Urinary bladder (tissue), 4 donors: ENCODE results near the gene ADAM12. TPM values are rescaled to one million over a fixed set of nuclear protein-coding genes. Genes with fewer than 3 reads are reported as not detected.
"Not testable (repeated sequence)": the region's sequence is repeated elsewhere in the genome, so short reads cannot be mapped to it uniquely, and the experiment has no call there.

ENCODE experiments used
- DNase-seq: peaks from one replicate; pipeline ENCODE4 v3.0.0-alpha.2; 2015; ENCODE audit errors: extremely low spot score
- H3K27ac ChIP-seq: one replicate; pipeline ENCODE4 v1.5.1; 2013; ENCODE audit warnings: low read depth, mild to moderate bottlenecking, moderate library complexity
- H3K36me3 ChIP-seq: one replicate; pipeline ENCODE4 v1.6.1; 2013; ENCODE audit warnings: mild to moderate bottlenecking, moderate library complexity; ENCODE audit not compliant: insufficient read depth
- H3K4me1 ChIP-seq: one replicate; pipeline ENCODE4 v1.6.1; 2013; ENCODE audit warnings: mild to moderate bottlenecking, moderate library complexity; ENCODE audit not compliant: insufficient read depth
- H3K4me3 ChIP-seq: one replicate; pipeline ENCODE4 v1.5.1; 2013; ENCODE audit warnings: low read depth, low read length
- WGBS: extraction: QIAGEN DNeasy Blood & Tissue Kit; methylation state at CpG from one replicate; pipeline ENCODE4 v1.1.7; 2013; 5-methylcytosine and 5-hydroxymethylcytosine counted together
- polyA plus RNA-seq: library from polyadenylated mRNA; stranded (reverse); fragments of 200-250 nt; gene quantifications from one replicate; pipeline ENCODE4 v1.2.3, GENCODE V29; 2013
- total RNA-seq: library from RNA; depleted of rRNA; stranded (reverse); fragments of >200 nt; gene quantifications from one replicate; pipeline ENCODE4 v1.2.3, GENCODE V29; 2014
- donor health status: healthy with polysubstance abuse.
- donor health status: healthy.

Gene ADAM12
- total and polyA plus RNA-seq, 2 donors = 2.1 to 95.0 TPM

DNA sequence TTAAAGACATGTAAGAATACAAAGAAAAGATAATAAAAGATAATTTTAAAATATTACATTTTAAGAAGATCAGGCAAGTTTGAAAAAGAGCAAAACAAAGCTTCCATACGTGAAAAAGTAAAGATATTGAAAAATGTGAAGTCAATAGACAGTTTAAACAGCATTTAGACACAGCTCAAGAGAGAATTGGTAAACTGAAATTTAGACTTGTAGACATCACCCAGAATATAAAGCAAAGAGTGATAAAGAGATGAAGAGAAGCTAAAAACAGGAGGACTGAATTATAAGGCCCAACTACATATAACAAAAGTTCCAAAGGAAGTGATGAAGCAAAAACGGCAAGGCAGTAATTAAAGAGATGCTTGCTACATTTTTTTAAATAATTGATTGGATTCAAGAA, 13.8 kb downstream of the ADAM12 start:
- DNase-seq = no peak
- Histone ChIP-seq H3K4me1 (no peaks in the 10 kb centered on the region), H3K36me3 (no peaks in the 10 kb centered on the region), H3K4me3 (no peak overlapping the region), H3K27ac (no peak overlapping the region)
- 96% methylated on average over 2 of the region's 2 CpGs for WGBS

DNA sequence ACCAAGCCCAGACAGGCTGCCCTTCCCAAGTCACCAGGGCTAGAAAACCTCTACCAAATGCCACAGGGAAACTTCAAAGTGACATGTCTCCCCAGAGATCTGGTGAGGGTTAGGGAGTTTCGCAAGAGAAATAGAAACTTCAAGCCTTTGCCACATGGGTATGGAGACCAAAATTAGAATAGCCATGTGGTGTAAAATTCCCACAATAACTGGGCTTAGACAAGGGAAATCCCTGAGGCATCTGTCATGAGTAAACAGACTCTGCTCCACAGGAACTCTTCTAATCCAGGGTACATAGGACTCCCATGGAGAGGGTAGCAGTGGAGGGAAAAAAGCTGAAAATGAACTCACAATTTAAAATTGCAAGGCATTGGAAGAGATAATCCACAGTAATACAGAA, 14.3 kb downstream of the ADAM12 start:
- DNase-seq = no peak
- 95% methylated on average over 1 of the region's 1 CpG for WGBS
- Histone ChIP-seq H3K4me3 (no peak overlapping the region), H3K4me1 (no peaks in the 10 kb centered on the region), H3K27ac (no peak overlapping the region), H3K36me3 (no peaks in the 10 kb centered on the region)

- Histone ChIP-seq H3K4me3 (no peak overlapping the region), H3K27ac (no peak overlapping the region), H3K4me1 (no peaks in the 10 kb centered on the region), H3K36me3 (no peaks in the 10 kb centered on the region)
- 79% methylated on average over 4 of the region's 4 CpGs for WGBS
- no peak for DNase-seq
Observed at GRCh38 chr10:126373147-126373546, 15.1 kb downstream of the ADAM12 start.

DNA sequence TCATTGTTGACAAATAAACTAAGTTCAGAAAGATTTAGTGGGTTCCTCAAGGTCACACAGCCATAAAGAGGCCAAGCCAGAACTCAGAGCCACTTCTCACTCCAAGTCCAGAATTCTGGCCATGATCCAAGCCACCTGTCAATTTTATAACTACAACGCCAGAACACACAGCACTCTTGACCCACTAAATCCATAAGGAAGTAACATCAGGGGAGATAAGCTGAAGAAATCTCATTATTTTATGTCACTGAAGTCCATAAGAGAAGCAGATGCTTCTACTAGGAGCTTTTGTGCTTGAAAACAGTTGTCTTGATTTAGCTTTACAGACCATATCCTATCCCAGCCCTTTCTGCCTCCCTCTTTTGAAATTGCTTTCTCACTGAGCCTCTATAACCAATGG, 15.9 kb downstream of the ADAM12 start:
- Histone ChIP-seq H3K4me3 (no peak overlapping the region), H3K27ac (no peak overlapping the region), H3K36me3 (no peaks in the 10 kb centered on the region), H3K4me1 (no peaks in the 10 kb centered on the region)
- WGBS = 25% methylated on average over 1 of the region's 1 CpG
- DNase-seq = no peak

DNA sequence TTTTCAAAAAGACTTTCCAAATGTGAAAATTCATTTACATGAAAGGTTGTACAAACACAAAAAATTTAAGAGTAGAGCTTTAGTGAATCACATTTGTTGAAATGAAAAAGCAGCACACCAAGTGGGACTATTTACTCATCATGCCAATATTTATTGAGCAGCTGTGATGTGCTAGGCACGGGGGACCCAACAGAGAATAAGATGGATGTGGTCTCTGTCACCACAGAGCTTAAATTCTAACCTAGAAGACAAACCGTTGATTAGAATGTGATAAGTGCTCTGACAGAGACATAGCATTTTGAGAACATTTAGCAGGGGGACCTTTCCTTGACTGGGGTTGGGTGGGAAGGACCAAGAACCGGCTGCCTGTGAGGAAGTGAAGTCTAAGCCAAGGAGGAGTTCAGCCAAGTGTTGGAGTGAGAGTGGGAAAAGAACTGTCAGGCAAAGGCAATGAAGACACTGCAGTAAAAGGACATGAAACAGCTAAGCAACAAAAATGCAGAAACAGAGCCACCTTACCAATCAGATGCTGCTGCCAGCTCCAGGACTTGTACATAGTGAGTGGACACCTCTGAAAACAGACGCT, 19.1 kb downstream of the ADAM12 start:
- H3K4me1 ChIP-seq = no peaks in the 10 kb centered on the region

DNA sequence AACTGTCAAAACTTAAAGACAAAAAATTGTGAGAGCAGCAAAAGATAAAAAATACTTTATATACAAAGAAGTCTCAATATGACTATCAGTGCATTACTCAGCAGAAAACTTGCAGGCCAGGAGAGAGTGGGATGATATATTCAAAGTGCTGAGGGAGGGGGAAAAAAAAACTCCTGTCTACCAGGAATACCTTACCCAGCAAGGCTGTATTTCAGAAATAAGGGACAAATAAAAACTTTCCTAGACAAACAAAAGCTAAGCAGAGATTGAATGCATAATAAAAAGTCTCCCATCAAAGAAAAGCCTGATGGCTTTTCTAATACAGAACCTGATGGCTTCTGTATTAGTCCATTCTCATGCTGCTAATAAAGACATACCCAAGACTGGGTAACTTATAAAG, 31.1 kb downstream of the ADAM12 start:
- no peak for DNase-seq
- H3K27ac ChIP-seq = no peak overlapping the region
- H3K4me3 ChIP-seq = no peak overlapping the region
- H3K4me1 ChIP-seq = no peaks in the 10 kb centered on the region
- H3K36me3 ChIP-seq = no peaks in the 10 kb centered on the region

More for the DNA sequence above, 19.1 kb downstream of the ADAM12 start:
- DNase-seq = no peak
- H3K27ac ChIP-seq = no peak overlapping the region
- no peak overlapping the region for H3K4me3 ChIP-seq
- H3K36me3 ChIP-seq = no peaks in the 10 kb centered on the region
- 23% methylated on average over 4 of the region's 4 CpGs for WGBS

GRCh38 chr10:126353666-126354065, 34.6 kb downstream of the ADAM12 start:
- H3K4me3 ChIP-seq = no peak overlapping the region
- H3K36me3 ChIP-seq = no peaks in the 10 kb centered on the region
- H3K4me1 ChIP-seq = no peaks in the 10 kb centered on the region
- WGBS = 66% methylated on average over 1 of the region's 1 CpG
- no peak overlapping the region for H3K27ac ChIP-seq
- no peak for DNase-seq

DNA sequence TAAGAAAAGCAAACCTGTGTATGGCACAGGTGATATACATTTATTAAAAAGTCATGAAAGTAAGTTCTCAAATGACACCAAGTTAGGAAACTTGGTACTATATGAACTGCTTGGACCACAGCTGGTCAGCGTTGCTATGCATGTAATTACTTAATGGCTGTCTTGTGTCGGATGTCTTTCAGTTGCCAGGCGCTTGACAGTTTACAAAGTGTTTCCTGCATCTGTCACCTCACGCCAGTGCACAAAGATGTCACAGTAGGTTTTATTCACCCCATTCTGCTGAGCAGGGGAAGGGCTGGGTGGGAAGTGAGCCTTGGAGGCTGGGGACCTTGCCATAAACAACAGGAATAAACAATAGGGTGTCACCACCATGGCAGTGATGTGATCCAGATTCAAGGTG, 35.8 kb downstream of the ADAM12 start:
- Histone ChIP-seq H3K36me3 (no peaks in the 10 kb centered on the region), H3K27ac (no peak overlapping the region), H3K4me1 (no peaks in the 10 kb centered on the region), H3K4me3 (no peak overlapping the region)
- no peak for DNase-seq
- 81% methylated on average over 4 of the region's 4 CpGs for WGBS

DNA sequence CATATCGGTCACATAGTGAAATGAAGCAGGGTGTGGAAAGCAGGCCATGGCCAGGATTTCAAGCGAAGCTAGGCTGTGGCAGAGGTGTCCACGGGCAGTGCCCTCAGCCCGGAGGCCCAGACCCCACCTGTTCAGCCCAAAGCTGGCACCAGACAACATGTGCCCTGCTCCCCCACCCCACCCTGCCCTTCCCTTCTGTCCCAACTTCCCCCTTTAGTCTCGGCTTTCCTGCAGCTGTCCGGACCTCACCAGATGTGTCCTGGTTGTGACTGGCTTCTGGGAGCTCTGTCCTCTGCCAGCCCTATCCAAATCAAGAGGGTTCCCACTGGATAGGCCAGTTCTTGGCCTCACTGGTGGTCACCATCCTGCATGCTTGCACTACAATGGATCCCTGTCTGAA, 37.3 kb downstream of the ADAM12 start:
- no peak overlapping the region for H3K4me3 ChIP-seq
- no peak overlapping the region for H3K27ac ChIP-seq
- no peak for DNase-seq
- WGBS = 93% methylated on average over 6 of the region's 6 CpGs
- H3K4me1 ChIP-seq = no peaks in the 10 kb centered on the region
- H3K36me3 ChIP-seq = no peaks in the 10 kb centered on the region

- no peaks in the 10 kb centered on the region for H3K36me3 ChIP-seq
Observed at GRCh38 chr10:126350216-126350992, 37.9 kb downstream of the ADAM12 start.

GRCh38 chr10:126349676-126350075, 38.6 kb downstream of the ADAM12 start:
- Histone ChIP-seq H3K4me1 (no peaks in the 10 kb centered on the region), H3K27ac (no peak overlapping the region), H3K4me3 (no peak overlapping the region), H3K36me3 (no peaks in the 10 kb centered on the region)
- DNase-seq = no peak
- WGBS = 70% methylated on average over 5 of the region's 5 CpGs

More at GRCh38 chr10:126350216-126350992, 37.9 kb downstream of the ADAM12 start:
- no peak for DNase-seq
- WGBS = 51% methylated on average over 10 of the region's 10 CpGs
- no peak overlapping the region for H3K4me3 ChIP-seq
- H3K4me1 ChIP-seq = no peaks in the 10 kb centered on the region
- no peak overlapping the region for H3K27ac ChIP-seq

DNA sequence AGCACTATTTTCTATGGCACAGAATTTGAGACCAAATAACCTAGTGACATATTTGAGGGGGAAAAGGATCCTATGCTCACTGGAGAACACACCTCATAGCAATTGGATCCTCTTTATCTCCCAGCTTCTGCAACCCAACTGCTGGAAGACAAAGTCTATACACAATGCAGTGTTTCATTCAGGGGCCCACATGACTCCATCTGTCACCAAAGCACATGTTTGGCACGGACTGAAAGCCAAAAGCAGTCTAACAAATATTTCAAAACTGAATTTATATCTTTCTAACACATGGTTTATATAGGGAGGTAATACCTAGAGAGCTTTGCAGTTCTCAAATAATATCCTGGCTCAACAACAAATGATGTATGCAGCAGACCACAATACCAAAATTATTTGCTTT, 39.2 kb downstream of the ADAM12 start:
- Histone ChIP-seq H3K4me1 (no peaks in the 10 kb centered on the region), H3K27ac (no peak overlapping the region), H3K36me3 (no peaks in the 10 kb centered on the region), H3K4me3 (no peak overlapping the region)
- 23% methylated on average over 1 of the region's 1 CpG for WGBS
- no peak for DNase-seq

DNA sequence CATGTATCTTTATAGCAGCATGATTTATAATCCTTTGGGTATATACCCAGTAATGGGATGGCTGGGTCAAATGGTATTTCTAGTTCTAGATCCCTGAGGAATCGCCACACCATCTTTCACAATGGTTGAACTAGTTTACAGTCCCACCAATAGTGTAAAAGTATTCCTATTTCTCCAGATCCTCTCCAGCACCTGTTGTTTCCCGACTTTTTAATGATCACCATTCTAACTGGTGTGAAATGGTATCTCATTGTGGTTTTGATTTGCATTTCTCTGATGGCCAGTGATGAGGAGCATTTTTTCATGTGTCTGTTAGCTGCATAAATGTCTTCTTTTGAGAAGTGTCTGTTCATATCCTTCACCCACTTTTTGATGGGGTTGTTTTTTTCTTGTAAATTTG, 44.8 kb downstream of the ADAM12 start:
- H3K27ac ChIP-seq, H3K4me1 ChIP-seq, H3K36me3 ChIP-seq, H3K4me3 ChIP-seq, DNase-seq: not testable (repeated sequence)
- 98% methylated on average over 2 of the region's 2 CpGs for WGBS

DNA sequence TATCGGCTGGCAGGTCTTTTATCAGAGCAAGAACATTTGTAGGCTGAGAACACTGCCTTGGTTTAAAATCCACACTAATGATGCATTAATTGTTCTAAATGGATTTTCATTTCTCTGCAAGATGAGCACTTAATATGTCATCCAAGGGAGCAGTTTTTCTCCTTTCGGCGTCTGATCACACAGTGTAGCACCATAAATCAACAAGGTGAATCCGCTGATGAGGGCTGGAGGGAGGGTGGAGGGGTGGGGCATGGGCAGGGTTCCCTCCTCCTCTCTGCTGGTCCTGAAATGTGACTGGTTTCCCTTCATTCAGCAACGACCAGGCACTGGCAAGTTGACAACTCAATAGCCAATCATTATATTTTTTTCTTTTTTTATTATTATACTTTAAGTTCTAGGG, 45.6 kb downstream of the ADAM12 start:
- no peaks in the 10 kb centered on the region for H3K4me1 ChIP-seq
- no peak overlapping the region for H3K27ac ChIP-seq
- H3K36me3 ChIP-seq = no peaks in the 10 kb centered on the region
- H3K4me3 ChIP-seq = no peak overlapping the region
- DNase-seq = no peak
- WGBS = 84% methylated on average over 5 of the region's 5 CpGs
